KBM-7 (cell line): ENCODE measurements around the gene PDLIM7.

Experiments
- DNase-seq: peaks from one replicate; pipeline ENCODE4 v3.0.0-alpha.2; 2015
- in situ Hi-C: fragments of 300-500 bp; cut with MboI; formaldehyde crosslinking; loops from 2 replicates; pipeline ENCODE4 v1.14.3; 2020; ENCODE audit warnings: low sequenced_read_pairs, low pct_unique_long_range_greater_than_20kb, mixed read lengths

Gene PDLIM7

DNA sequence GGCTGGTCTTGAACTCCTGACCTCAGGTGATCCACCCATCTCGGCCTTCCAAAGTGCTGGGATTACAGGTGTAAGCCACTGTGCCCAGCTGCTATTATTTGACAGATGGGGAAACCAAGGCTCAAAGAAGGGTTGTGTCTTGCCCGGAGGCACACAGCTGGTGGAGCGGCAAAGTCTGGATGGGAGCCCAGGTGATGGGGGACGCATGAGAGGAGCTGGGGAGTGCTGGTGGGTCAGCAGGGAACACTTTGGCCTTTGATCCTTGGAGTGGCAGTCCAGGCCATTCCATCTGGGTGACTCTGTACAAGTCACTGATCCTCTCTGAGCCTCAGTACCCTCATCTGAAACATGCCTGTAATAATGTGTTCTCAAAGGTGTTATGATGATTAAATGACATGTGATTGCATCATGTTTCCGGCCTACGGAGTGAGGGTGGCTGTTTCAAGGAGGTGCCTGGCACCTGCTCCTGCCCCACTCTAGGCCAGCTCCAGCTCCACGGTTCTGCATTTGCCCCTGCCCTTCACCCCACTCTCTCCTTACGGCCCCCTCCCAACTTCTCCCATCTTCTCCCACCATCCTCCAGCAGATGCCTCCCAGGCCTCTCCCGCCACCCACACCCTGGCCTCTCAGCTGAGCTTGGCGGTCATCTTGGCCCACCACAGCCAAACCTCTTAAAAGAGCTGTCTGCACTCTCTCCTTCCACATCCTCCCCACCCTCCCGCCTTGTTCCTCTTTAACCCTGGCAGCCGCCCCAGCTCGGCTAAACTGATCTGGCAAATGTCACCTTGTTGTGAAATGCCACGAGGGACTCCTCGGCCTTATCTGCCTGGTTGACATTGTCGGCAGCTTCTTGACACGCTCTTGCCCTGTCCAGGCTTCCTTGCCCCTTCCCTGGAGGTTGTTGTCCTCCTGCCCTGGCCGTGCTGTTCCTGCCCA lies 18.4 kb downstream of the PDLIM7 start:
- in situ Hi-C loops, result no loop called here
- peak; percentile 88 for DNase-seq

DNA sequence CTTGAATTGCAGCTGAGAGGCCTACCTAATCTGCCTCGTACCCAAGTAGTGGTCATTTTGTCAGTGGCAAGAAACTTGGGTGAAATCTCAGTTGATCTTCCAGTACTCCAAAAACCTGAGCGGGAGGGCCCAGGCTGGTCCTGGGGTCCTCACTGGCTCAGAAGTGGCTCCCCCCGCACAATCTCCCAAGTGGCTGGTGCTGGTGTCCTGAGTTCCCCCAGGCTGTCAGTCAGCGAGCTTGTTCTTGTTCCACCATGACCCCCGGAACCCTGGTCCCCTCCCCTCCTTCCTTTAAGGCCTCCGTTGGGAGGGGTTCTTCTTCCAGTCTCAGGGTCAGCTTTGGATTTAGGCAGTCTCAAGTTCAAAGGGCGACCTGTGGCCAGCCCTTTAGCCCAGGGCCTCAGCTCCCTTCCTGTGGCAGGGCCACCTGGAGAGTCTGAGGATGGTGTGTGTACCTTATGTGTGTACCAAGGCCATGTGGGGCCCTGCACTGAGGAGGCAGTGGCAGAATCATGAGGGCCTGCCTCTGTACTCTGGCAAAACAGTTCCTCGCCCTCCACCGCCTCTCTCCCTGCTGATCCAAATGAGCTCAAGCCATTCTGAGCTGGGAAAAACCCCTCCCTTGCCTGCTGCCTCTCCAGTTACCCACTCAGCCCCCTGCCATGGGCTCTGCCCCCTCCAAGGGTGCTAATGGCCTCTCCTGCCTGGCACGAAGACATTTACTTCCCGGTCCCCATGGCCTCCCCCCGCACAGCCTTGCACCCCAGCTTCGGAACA lies 19.5 kb downstream of the PDLIM7 start:
- DNase-seq, result no peak
- in situ Hi-C loops, result no loop called here

DNA sequence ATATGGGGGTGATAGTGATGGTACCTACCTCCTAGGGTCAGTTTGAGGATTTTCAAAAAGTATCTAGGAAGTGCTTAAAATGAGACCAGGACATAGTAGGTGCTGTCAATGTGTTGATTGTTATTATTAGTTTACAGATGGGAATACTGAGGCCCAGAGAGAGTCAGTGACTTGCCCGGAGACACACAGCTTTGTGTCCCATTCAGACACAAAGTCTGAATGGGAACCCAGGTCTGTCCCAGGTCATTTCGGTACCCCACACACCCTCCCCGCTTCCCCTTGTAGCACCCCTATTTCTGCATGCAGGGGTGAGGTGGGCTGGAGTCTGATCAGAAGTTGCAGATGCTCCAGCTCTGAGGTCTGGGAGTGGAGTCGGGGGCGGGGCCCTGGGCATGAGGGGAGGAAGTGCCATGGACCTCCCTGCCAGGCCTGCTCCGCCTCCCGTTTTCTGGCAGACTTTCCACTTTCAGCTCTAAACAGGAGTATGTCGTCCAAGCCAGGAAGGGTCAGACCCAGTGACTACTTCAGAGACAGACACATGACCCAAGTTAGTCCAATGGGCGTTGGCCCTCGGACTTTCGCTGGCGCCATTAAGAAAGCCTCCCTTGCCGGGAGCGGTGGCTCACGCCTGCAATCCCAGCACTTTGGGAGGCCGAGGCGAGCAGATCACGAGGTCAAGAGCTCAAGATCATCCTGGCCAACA lies 20.7 kb downstream of the PDLIM7 start:
- DNase-seq, result no peak
- in situ Hi-C loops, result no loop called here

DNA sequence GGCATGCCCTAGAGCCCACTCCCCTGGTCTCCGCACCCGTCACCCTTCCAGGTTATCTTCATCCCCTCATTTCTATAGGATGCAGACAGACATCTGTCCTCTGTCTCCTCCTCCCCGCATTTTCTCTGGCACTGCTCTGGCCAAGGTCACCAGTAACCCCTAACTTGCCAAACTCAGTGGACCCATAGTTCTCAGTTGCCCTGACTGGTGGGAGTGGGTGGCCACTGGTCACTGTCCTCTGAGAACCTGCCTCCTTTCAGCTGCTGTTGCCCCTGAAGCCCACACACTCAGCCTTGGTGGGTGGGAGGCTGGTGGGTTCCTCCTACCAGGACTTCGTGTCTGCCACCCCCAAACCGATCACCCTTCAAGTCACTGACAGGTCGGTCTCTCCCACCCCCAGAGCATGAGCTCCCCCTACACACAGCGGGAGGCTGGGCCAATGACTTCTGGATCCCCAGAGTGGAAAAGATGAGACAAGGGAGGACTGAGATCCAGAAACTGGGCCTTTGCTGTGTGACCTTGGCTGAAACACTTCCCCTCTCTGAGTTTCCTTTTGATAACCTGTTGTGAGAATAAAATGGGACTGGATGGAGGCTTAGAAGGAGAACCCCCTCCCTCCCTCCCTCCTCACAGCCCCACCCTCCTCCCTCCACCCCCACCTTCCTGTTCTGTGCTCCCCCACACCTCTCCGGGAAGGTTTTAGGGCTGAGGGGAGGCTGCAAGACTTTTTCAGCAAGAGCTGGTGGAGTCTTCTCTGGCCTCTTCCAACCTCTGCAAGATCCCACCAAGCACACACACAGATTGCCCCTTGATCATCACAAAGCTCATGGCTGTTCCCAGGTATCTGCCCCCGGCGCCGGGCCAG lies 21.6 kb downstream of the PDLIM7 start:
- no peak for DNase-seq
- in situ Hi-C loops, result no loop called here

DNA sequence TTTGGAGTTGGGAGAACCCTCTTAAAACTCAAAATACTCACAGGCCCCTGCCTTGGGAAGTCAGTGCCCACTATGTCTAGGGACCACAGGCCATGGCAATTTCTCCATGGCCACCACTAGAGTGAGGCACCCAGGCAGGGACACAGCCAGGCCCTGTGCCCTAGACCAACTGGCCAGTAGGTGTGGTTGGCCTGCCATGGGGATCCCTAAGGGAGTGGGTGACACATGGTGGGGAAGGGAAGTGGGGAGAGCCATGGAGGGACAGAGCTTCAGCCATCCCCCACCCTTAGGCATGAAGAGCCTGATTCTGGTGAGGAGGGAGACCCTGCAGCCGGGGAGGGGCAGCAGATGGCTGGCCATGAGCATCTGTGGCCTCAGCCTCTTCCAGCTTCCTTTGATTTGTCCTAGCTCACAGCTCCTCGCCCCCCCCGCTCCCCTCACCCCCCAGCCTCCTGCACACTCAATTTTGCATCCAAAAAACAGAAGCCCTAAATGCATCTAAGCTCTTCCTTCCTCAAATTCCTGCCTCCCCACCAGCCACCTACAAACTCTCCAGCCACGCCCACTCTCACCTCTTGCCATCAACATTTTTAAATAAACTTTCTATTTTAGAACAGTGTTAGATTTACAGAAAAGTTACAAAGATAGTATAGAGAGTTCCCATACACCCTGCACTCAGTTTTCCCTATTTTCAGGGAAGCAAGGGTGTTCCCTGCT lies 22.4 kb downstream of the PDLIM7 start:
- DNase-seq, result peak; percentile 53
- in situ Hi-C loops, result no loop called here

DNA sequence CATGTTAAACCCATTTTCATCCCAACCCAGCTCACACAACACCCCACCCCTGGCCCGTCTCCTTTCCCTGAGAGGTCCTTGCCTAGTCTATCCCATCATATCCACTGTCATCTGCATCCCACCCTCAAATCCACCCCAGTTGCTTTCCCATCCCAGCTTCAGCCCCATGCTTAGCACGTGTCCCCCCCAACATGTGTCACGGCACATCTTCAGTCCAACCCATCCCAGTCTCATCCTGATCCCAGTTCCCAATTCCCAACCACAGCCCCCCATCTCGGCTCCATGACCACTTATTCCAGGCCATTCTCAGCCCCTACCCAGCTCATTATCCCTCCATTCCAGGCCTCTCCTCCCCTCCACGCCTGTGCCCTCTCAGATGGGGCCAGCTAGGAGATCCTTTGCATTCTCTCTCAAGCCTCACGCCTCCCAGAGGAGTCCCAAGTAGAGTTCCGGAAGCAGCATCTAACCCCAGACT lies 23.4 kb downstream of the PDLIM7 start:
- in situ Hi-C loops, result no loop called here

DNA sequence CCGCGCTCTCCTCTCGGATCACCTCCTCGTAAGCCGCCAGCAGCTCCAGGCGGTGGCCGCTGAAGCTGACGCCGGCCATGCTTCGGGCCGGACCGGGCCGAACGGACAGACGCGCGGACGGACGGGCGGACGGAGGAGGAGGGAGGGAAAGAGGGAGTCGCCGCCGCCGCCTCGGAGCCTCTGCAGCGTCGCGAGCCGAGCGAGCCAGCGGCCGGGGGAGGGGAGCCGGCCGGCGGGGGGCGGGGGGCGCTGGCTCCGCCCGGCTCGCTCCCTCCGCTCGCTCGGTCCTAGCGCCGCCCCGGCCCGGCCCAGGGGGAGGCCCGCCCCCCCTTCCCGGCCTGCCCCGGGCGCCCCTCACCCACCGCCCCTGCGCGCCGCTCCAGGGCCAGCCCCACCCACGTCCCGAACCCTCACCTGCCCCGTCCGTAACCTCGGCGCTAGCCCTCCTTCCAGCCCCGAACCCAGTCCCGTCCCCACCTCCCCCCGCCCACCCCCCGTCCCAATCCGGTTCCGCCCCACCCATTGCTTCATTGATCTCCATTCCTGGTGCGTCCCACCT lies 23.9 kb downstream of the PDLIM7 start, which contains the start of gene DBN1:
Gene DBN1 (minus strand): TSS at position 192 of the 559 bp plus-strand sequence. CDS start 113 bp downstream, at position 79.
- DNase-seq, result no peak
- in situ Hi-C loops, result no loop called here

More for the DNA sequence above, 23.4 kb downstream of the PDLIM7 start:
- DNase-seq, result no peak

DNA sequence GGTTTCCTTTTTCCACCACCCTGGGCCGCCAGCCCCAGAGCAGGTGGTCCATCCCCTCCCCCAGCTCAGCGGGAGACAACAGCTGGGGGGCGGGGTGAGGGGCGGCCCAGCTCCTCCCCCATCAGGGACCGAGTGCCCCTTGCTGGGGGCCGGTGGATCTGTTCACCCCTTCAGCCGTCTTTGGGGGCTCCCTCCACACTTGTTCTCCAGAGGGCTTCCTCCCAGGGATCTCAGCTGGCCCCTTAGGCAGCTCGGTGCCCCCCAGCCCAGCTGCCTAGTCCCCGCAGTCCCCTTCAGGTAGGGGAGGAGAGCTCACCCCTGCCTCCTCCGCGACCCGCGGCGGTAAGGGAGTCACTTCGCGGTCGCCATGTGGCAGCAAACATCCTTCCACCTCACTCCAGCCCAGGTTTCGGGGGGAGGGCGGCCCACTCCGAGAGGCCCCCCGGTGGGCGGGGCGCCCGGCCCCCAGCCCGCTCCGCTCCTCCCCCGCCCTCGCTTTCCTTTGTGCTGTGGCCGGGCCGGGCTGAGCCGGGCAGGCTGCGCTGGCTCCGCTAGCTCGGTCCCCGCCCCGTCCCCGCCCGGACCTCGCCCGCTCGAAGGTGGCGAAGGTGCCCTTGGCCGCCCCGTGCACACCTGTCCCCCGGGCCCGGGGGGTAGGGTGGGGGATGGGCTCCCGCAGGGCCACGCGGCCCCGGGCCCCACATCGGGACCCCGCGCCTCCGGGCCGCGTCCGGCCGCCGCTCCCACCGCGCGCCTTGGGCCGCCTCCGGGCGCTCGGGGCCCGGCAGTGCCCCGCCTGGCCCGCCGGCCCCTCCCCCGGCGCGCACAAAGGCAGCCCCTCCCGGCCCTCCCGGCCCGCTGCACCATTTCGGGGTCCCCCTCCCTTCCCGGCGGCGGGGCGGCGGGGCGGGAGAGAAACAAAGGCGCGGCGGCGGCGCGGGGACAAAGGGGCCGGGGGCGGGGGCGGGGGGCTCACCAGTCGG lies 24.7 kb downstream of the PDLIM7 start:
- in situ Hi-C loops, result no loop called here
- peak; percentile 63 for DNase-seq

DNA sequence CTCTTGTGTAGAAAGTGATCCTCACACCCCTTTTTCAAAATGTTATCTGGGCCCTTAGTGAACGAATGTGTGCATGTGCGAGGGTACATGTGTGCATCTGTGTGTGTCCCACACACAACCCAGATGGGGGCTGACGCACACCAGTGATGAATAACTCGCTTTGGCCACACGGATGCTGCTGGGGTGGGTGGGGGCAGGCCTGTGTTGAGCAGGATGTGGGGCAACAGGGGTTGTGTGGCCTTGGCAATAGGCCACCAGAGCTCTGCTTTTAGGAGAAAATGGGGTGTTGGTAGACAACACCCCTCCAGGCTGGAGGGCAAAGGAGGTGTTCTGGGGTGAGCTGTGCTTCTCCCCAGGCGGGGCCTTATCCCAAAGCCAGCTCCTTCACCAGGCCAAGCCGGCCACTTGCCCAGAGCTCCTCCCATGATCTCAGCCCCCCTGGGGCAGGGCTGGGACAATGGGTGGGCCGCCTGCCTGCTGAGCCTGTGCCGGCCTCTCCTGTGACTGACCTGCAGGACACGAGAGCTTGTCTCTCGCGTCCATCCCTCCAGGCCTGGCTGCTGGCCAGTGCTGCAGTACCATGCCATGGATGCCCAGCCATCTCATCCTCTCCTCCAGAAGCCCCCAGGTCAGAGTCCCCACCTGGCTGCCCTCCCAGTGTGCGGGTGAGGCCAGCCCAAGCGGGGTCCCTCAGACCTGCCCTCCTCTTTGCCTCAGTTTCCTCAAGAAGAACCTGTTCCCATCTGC lies 25.6 kb downstream of the PDLIM7 start:
- no peak for DNase-seq
- in situ Hi-C loops, result no loop called here

DNA sequence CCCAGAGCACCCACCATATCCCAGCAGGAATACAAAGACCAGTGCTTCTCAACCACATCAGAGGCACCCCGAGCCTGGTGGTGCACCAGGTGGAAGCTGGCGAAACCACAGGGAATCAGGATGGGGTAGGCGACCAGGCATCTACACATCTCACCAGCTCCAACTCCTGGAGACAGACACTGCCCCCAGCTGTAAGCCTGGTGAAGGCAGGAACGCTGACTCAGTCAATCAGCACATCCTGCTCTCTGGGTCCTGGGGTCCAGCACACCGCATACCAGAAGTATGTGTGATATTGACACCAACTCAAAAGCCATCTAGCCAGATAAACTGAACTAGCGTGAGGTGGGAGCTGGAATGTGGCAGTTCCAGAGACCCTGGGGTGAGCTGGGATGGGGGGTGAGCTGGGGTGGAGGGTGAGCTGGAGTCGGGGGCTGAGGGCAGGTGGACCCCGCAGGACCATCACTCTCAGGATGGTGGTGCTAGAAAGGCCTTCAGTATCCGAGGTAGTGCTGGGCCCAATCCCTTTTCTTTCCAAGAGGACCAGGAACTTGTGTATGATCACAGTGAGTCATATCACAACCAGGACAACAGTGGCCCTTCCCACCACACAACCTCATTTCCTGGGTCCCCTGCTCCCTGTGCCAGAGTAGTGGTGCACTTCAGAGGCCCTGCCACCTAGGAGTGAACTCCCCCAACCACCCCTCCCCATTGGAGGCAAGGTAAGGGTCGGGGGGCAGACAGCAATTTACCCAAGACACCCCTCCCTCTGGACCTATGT lies 26.5 kb downstream of the PDLIM7 start:
- DNase-seq, result no peak
- in situ Hi-C loops, result no loop called here

DNA sequence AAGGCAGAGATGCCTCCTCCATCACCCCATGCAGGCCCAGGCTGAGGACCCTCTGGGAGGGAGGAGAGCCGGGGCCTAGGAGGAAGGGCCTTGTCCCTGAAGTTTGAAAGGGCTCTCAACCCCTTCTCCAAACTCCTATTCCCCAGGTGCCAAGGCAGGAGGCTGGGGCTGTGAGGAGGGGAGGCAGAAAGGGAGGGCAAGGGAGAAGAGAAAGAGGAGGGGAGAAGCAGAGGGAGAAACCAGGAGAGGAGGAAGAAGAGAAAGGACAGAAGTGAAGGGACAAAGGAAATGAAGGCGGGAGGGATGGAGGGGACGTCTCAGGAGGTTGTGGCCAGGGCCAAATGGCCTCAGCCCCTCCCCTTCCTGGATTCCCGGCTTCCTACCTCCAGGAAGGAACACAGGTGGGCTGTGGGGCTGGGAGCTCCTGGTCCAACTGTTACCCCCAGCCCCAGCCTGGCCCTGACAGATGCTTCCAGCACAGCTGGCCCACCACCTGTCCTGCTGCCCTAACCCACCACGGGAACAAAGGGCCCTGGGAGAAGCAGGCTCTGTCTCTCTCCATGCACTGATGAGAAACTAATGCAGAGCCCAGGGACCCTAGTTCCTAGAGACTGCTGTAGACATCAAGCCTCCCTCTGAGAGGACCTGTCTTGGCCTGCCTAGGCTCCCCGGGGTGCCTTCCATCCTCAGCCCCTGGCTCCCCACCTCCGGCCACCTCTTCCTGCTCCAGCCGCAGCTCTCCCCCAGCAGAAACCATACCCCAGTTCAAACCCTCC lies 27.5 kb downstream of the PDLIM7 start:
- in situ Hi-C loops, result no loop called here
- no peak for DNase-seq

DNA sequence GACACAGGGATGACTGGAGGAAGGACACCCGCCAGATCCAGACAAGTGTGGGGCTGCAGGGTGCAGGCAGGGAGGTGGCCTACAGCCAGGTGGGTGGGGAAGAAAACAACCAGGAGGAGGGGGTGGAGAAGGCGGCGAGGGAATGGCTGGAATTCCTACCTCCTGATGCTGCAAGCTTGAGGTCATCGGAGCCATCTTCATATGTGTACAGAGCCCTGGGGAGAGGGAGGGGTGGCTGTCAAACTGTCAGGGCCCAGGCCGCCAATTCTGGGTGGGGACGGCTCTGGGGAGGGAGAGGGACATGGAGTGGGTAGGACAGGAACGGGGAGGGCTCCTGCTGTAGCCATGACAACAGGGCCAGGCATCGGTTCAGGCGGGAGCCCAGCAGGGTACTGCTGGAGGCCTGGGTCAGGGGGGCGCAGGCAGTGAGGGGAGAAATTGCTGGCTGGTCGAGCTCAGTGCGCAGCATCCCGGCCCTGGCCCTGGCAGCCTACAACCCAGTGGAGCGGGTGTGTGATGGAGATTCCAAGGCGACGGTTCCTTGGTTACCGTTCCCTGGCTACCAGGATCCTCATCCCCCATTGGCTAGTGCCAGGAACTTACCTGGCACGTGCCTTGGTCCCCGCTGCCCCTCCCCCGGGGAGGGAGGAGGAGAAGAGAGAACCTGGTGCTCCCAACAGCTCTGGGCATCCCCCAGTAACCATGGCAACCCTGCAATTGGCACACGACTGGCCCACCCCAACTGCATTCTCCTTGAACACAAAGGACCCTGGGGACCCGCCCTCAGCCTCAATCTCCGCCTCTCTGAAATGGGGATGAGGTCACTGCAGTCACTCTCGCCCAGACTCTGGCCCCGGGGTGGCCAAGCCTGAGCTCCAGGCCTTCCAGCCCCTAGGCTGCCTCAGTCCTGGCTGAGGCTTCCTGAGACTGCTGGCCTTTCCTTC lies 28.4 kb downstream of the PDLIM7 start:
- in situ Hi-C loops, result no loop called here

DNA sequence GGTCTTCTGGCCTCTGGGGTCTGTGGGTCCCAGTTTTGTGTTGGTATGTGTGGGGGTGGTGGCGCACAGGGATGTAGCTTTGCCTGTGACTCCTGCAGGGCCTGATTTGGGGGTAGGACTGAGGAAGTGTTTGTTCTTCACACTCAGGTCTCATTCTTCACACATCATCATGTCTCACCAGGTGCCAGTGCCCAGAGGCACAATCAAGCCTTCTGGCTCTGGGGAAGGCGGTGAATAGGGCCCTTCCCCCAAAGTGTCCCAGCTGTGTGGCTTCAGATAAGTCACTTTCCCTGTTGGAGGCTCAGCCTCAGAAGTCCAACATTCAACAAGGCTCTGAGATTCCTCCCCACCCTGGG lies 29.1 kb downstream of the PDLIM7 start:
- in situ Hi-C loops, result no loop called here
- no peak for DNase-seq

More for the DNA sequence above, 28.4 kb downstream of the PDLIM7 start:
- DNase-seq, result no peak

DNA sequence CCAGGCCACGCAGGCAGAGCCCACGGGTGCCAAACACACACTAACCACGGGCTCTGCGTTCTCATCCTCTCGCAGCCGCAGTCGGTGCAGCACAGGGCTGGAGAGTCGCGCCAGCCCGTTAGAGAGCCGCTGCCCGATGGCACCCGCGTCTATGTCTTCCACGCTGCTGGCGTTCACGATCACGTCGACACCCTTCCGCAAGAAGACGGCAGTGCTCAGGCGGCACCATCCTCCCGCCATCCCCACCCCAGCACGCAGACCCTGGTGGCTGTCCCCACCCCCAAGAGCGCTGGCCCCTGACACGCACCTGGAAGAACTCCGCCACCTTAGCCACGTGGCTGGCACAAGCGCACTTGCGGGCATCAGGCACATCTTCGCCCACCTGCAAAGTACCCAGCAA lies 30.0 kb downstream of the PDLIM7 start:
- in situ Hi-C loops, result no loop called here
- DNase-seq, result no peak
